Coronary artery (tissue), 2 donors: Measurements from ENCODE around the gene TRPC3.

ENCODE experiments used
- DNase-seq: peaks from one replicate; pipeline ENCODE4 v3.0.0-alpha.2; 2017; ENCODE audit warnings: low spot score
- H3K27ac ChIP-seq, 2 donors: fragments of 200-600 bp; sonication (generic); one replicate each; pipeline ENCODE4 v1.5.1; 2016 to 2019
- H3K4me3 ChIP-seq: fragments of 200-600 bp; sonication (generic); 2 replicates; pipeline ENCODE4 v1.5.1; 2016; ENCODE audit warnings: mild to moderate bottlenecking, moderate library complexity
- TF ChIP-seq, protein P1 (sequence below): fragments of 200-600 bp; sonication (generic); IDR thresholded peaks from one replicate; pipeline ENCODE4 v1.5.1; 2019; ENCODE audit warnings: antibody characterized with exemption

Gene TRPC3

DNA sequence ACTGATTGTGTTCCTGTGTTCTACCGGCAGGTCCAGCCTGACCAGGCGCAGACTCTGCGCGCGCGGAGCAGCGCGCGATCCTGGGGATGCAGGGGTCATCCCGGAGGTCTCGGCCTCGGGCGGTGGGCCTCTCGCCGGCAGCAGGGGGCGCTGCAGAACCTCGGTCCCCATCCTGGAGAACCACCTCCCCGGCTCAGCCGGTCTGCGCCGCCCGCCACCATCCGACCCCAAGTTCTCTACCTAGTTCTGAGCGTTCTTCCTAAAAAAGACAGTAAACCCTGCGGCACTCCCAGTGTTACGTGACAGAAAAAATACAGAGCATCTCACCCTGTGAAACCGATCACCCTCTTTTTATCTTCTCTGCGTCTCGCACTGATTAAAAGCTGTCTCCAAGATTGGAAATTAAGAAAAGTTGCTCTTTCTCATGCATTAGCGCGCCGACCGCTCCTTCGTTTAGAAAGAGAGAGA, 1.6 kb downstream of the TRPC3 start:
- Histone ChIP-seq H3K4me3 (peak overlapping the region; percentile 91), H3K27ac (no peak overlapping the region)
- TF ChIP-seq, protein P1, sequence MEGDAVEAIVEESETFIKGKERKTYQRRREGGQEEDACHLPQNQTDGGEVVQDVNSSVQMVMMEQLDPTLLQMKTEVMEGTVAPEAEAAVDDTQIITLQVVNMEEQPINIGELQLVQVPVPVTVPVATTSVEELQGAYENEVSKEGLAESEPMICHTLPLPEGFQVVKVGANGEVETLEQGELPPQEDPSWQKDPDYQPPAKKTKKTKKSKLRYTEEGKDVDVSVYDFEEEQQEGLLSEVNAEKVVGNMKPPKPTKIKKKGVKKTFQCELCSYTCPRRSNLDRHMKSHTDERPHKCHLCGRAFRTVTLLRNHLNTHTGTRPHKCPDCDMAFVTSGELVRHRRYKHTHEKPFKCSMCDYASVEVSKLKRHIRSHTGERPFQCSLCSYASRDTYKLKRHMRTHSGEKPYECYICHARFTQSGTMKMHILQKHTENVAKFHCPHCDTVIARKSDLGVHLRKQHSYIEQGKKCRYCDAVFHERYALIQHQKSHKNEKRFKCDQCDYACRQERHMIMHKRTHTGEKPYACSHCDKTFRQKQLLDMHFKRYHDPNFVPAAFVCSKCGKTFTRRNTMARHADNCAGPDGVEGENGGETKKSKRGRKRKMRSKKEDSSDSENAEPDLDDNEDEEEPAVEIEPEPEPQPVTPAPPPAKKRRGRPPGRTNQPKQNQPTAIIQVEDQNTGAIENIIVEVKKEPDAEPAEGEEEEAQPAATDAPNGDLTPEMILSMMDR, result peak; percentile 29
- DNase-seq, result peak; percentile 74

DNA sequence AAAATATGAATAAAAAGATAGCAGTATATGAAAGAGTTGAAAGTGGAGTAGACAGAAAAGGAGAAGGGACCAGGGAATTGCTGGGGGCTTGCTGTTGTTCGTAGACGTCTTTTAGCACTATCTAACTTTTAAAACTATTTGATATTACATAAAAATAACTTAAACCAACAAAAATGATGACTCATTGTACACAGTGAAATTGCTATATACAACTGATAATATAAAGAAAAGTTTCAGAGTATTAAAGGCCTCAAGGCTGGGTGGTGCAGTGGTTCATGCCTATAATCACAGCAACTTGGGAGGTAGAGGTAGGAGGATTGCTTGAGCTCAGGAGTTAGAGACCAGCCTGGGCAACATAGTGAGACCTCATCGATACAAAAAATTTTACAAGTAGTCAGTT, 5.2 kb downstream of the TRPC3 start:
- H3K27ac ChIP-seq, result no peak overlapping the region

DNA sequence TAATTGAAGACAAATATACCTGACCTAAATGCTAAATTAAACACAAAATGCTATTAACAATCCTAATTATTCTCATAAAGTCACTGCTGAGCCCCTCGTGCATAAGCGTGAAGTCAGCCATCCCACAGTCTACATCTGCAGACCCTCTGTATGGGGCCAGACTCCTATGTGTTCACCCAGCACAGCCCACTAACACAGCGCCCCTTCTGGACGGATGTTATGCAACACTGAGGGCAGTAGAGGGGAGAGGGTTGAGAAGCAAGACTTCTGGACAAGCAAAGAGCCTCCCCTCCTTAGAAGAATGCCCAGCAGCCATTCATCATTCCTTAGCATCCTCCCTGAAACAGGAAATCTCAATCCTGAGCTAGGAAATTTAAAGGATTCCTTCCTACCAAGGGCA, 7.9 kb downstream of the TRPC3 start:
- Histone ChIP-seq H3K27ac (no peak overlapping the region), H3K4me3 (no peak overlapping the region)
- no peak for DNase-seq
- TF ChIP-seq, protein P1, result no peak

More for the DNA sequence above, 5.2 kb downstream of the TRPC3 start:
- TF ChIP-seq, protein P1, result no peak
- DNase-seq, result no peak
- H3K4me3 ChIP-seq, result no peak overlapping the region

- TF ChIP-seq, protein P1, result no peak
- Histone ChIP-seq H3K27ac (no peak overlapping the region), H3K4me3 (no peak overlapping the region)
- no peak for DNase-seq
Measured at GRCh38 chr4:121939690-121940089, 12.2 kb downstream of the TRPC3 start.

GRCh38 chr4:121938282-121939092, 13.4 kb downstream of the TRPC3 start:
- DNase-seq, result no peak
- Histone ChIP-seq H3K4me3 (no peak overlapping the region), H3K27ac (no peak overlapping the region)
- TF ChIP-seq, protein P1, result no peak

- H3K27ac ChIP-seq, result no peak overlapping the region
- DNase-seq, result no peak
- no peak overlapping the region for H3K4me3 ChIP-seq
- TF ChIP-seq, protein P1, result no peak
Measured at GRCh38 chr4:121936101-121936500, 15.8 kb downstream of the TRPC3 start.

DNA sequence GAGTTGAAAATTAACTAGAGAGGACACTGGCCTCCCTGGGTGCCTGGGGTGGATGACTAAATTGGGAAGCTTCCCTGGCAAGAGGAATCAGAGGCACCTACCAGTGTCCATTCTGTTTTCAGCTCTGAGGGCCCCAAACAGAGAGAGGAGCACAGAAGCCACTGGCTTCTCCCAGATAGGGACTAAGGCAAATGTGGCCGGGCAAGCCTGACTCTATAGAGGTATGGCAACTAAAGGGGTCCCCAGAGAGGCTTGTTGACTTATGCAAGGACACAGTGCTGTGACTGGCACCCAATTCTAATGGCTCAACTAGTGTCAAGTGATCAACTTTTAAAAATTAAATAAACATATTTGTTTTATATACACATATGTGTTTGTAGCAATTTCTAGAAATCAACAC, 17.2 kb downstream of the TRPC3 start:
- TF ChIP-seq, protein P1, result no peak
- DNase-seq, result no peak
- H3K4me3 ChIP-seq, result no peak overlapping the region
- H3K27ac ChIP-seq, result no peak overlapping the region
